Stimulated activated CD4-positive, alpha-beta T cell treated with anti-CD3 and anti-CD28 coated beads, Interleukin-2, amount 100 ng/mL, for 4 hours (primary cell): Measurements from ENCODE around the gene MAGED1.
"Not testable (repeated sequence)": the region's sequence is repeated elsewhere in the genome, so short reads cannot be mapped to it uniquely, and the experiment has no call there.

Source experiments
- DNase-seq: peaks from one replicate; pipeline ENCODE4 v3.0.0-alpha.2; 2020; ENCODE audit warnings: low read depth

Gene MAGED1

DNA sequence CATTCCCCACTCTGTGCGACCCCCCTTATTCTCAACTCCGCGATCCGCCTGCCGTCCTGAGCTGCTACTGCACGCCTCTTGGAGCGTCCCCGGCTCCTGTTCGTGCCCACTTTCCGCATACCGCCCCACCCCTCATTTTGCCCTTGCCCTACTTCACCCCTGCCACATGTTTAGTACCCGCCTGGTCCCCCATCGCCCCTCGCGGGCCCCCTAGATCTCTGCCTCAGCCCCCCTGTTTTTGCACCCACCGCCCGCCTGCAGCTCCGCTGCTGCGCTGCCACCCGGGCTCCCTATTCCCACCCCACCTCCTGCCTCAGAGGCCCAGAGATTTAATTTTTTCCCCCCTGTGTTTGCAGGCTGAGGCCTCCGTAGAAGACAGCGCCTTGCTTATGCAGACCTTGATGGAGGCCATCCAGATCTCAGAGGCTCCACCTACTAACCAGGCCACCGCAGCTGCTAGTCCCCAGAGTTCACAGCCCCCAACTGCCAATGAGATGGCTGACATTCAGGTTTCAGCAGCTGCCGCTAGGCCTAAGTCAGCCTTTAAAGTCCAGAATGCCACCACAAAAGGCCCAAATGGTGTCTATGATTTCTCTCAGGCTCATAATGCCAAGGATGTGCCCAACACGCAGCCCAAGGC lies 1.4 kb downstream of the MAGED1 start:
- DNase-seq = no peak

DNA sequence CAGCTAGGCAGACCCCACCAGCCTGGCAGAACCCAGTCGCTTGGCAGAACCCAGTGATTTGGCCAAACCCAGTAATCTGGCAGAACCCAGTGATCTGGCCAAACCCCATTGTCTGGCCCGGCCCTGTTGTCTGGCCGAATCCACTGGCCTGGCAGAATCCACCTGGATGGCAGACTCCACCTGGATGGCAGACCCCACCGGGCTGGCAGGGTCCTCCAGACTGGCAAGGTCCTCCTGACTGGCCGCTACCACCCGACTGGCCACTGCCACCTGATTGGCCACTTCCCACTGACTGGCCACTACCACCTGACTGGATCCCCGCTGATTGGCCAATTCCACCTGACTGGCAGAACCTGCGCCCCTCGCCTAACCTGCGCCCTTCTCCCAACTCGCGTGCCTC lies 3.2 kb downstream of the MAGED1 start:
- DNase-seq = no peak

- DNase-seq = no peak
Observed at GRCh38 chrX:51899741-51900140, 6.3 kb downstream of the MAGED1 start.

DNA sequence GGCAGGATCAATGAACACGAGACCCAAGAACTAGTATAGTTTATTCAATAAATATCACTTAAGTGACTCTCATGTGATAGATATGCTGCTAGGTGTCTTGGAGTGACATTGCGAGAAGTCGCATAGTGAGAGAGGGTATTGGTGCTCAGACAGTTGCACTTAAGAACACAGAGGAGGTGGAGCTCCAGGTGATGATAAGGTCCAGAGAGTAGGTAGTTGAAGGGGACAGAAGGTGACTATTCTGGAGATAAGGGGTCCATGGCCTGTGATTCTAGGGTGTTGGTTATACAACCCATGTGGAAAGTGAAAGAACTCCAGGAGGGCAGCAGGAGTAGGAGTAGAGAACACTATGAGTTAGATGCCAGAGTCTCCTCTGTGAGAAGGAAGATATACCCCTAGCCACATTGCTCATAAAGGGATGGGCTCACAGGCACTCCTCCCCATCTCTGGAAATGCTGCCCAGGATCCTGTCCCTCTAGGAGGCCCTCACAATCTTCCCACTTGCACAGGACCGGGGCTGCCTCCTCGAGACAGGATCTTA lies 9.2 kb downstream of the MAGED1 start:
- DNase-seq = no peak

- not testable (repeated sequence) for DNase-seq
Observed at GRCh38 chrX:51905152-51905551, 11.7 kb downstream of the MAGED1 start.

GRCh38 chrX:51905711-51906110 lies 12.3 kb downstream of the MAGED1 start:
- DNase-seq = no peak

DNA sequence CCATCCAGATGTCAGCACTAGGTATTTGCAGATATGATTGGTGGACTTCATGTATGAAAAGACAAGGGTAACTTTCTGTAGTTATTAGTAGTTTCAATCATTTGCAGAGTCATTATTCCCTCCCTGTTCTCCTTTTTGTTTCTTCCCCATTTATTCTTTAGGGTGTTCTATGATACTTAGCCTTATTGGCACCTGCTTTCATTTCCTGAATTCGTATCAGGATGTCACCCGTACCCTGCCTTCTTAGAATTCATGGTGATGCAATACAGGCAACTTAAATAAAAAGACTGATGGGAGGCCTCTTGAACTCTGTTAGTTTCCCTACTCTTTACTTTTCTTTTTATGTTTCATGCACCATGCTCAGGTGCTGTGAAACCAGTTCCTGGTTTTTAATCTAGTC lies 24.2 kb downstream of the MAGED1 start:
- no peak for DNase-seq

DNA sequence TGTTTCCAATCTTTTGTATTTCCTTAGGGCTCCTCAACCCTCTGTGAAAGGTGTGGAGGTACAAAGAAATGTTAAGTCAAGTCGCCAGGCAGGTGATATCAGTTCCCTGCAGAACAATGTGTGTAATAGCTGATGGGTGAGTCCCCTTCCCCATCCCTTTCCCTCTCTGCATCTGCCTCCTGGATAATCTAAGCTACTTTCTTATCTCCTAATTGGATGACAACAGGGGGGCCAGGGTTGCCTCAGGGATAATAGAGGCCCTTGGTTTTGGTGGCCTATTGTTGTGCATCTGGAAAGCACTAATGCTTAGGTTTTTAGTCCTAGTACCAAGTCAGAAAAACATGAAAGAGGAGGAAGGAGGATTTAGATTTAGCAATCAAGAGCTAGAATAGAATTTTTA lies 29.1 kb downstream of the MAGED1 start:
- DNase-seq = no peak

DNA sequence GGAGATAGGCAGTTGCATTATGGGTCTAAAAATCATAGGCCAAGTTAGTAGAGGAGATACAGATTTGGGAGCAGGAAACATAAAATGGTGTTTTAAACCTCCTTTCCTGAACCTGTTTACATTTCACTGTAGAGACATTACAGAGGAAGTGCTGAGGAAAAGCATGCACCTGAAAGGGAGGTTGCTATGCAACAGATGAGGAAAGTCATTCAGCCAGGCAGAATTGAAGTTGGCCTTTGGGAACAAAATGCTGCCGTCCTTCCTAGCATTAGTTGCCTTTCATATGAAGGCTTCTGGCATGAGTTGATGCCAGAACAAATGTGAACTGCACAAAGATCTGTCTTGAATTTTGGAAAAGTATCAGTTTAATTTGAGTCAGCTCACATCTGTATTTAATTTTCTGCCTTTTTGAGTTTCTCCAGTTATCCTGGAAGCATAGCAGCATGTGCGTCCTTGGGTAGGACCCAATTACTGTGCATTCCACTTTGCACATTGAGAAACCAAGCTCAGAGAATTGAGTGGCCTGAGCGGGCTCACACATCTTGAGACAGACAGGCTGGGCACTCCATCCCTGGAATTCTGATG lies 38.2 kb downstream of the MAGED1 start:
- DNase-seq = no peak
